Psoas muscle (tissue), 8 donors: Measurements from ENCODE around the gene AFAP1. TPM values are rescaled to one million over a fixed set of nuclear protein-coding genes. Genes with fewer than 3 reads are reported as not detected.

Experiments
- ATAC-seq, 4 donors: fragments of 200-7000 bp; cut with Tn5 transposase; one replicate each; pipeline ENCODE4 v1.9.1; 2020; ENCODE audit warnings: moderate library complexity in 3 of 4, mild to moderate bottlenecking in 2 of 4
- DNase-seq, 2 donors: peaks; one replicate each; pipeline ENCODE4 v3.0.0-alpha.2; 2020
- H3K27ac ChIP-seq: fragments of 200-600 bp; one replicate; pipeline ENCODE4 v1.8.0; 2022
- H3K27me3 ChIP-seq, 3 donors: fragments of 200-600 bp in 1 of 3; one replicate each; pipeline versions ENCODE4 v1.6.1 to v1.8.0; 2013 to 2022; ENCODE audit warnings: low read length in 2 of 3, mild to moderate bottlenecking in 2 of 3, moderate library complexity in 1 of 3; ENCODE audit not compliant: insufficient read depth in 3 of 3
- H3K36me3 ChIP-seq, 2 donors: fragments of 200-600 bp in 1 of 2; one replicate each; pipeline versions ENCODE4 v1.6.1 to v1.8.0; 2013 to 2022; ENCODE audit warnings: low read depth in 1 of 2, mild to moderate bottlenecking in 1 of 2, moderate library complexity in 1 of 2; ENCODE audit not compliant: insufficient read depth in 1 of 2
- H3K4me1 ChIP-seq: fragments of 200-600 bp; one replicate; pipeline ENCODE4 v1.8.0; 2022
- H3K4me3 ChIP-seq: fragments of 200-600 bp; one replicate; pipeline ENCODE4 v1.8.0; 2022; ENCODE audit warnings: mild to moderate bottlenecking
- H3K9me3 ChIP-seq: fragments of 200-600 bp; one replicate; pipeline ENCODE4 v1.8.0; 2022
- CTCF ChIP-seq: fragments of 200-600 bp; IDR thresholded peaks from one replicate; pipeline ENCODE4 v1.8.0; 2022; ENCODE audit warnings: antibody characterized with exemption
- WGBS, 3 donors: extraction: QIAGEN DNeasy Blood & Tissue Kit; methylation state at CpG; one replicate each; pipeline versions ENCODE4 v1.1.6 to v1.1.7; 2013; 5-methylcytosine and 5-hydroxymethylcytosine counted together
- intact Hi-C, 2 donors: fragments of 100-400 bp; cut with DNase I; formaldehyde crosslinking; loops; one replicate each; pipeline versions ENCODE4 v1.11.0 to v1.14.2; 2022
- polyA plus RNA-seq, 3 donors: library from polyadenylated mRNA; stranded (reverse); fragments of 200-250 nt; gene quantifications; one replicate each; pipeline ENCODE4 v1.2.3, GENCODE V29; 2013
- total RNA-seq, 4 donors: library from RNA; stranded (reverse); fragmentation: NEBNext Ultra II Directional in 2 of 4; extraction: Animal tissue kit (Norgen Biotek cat#: 25700) in 2 of 4; gene quantifications; one replicate each; pipeline versions ENCODE4 v1.2.1 to v1.2.4, GENCODE V29; 2021 to 2023
- donor health status: healthy with polysubstance abuse.
- donor health status: DM: no; HTN: no; CAD: no; lungs with moderate emphysema.
- donor health status: Bipolar disorder and iron deficiency.
- donor health status: healthy.
- donor health status: DM: yes; HTN: yes; CAD: no.
- donor health status: DM: no; HTN: no; CAD: no.
- donor health status: DM: no; HTN: no; CAD: no.
- donor health status: DM: yes; HTN: yes; CAD: no.

Gene AFAP1
- total and polyA plus RNA-seq, 7 donors = 1.3 to 11.4 (median 2.6) TPM

- intact Hi-C loops = no loop called here
- DNase-seq (no peak), ATAC-seq (no peak)
- WGBS, 3 donors = 76 to 89% (median 80%) methylated on average over 16 of the region's 16 CpGs
- no peak overlapping the region for H3K27ac ChIP-seq
- no peaks in the 10 kb centered on the region for H3K4me1 ChIP-seq
- no peaks in the 10 kb centered on the region for H3K36me3 ChIP-seq
- no peak overlapping the region for H3K4me3 ChIP-seq
- no peaks in the 10 kb centered on the region for H3K27me3 ChIP-seq
- H3K9me3 ChIP-seq = no peaks in the 10 kb centered on the region
- no peak for TF ChIP-seq CTCF
Observed at GRCh38 chr4:7885216-7886006, 54.2 kb downstream of the AFAP1 start.

GRCh38 chr4:7880683-7881082 lies 59.0 kb downstream of the AFAP1 start:
- no peak for DNase-seq

GRCh38 chr4:7879127-7879526 lies 60.5 kb downstream of the AFAP1 start:
- no peak for TF ChIP-seq CTCF
- Histone ChIP-seq H3K27me3 (peaks cover 0 to 2% (median 0%) of the 10 kb centered on the region in 3 donors), H3K27ac (no peak overlapping the region), H3K9me3 (no peaks in the 10 kb centered on the region), H3K4me1 (no peaks in the 10 kb centered on the region), H3K4me3 (no peak overlapping the region), H3K36me3 (no peaks in the 10 kb centered on the region)
- ATAC-seq = no peak
- DNase-seq = no peak
- 79 to 84% (median 82%) methylated on average over 6 of the region's 6 CpGs for WGBS, 3 donors
- intact Hi-C loops = loop anchor here in 1 of 2 donors (5.0 kb wide), 1 partner anchor 58 kb away; the partner anchor contains the start of gene AFAP1

More at GRCh38 chr4:7880683-7881082, 59.0 kb downstream of the AFAP1 start:
- Histone ChIP-seq H3K4me3 (no peak overlapping the region), H3K4me1 (no peaks in the 10 kb centered on the region), H3K27ac (no peak overlapping the region), H3K9me3 (no peaks in the 10 kb centered on the region), H3K36me3 (no peaks in the 10 kb centered on the region), H3K27me3 (no peaks in the 10 kb centered on the region)
- no peak for ATAC-seq
- TF ChIP-seq CTCF = no peak
- intact Hi-C loops = no loop called here
- WGBS, 3 donors = 83 to 86% (median 85%) methylated on average over 7 of the region's 7 CpGs

GRCh38 chr4:7878323-7878722 lies 61.3 kb downstream of the AFAP1 start:
- Histone ChIP-seq H3K36me3 (no peaks in the 10 kb centered on the region), H3K4me3 (no peak overlapping the region), H3K9me3 (no peaks in the 10 kb centered on the region), H3K27ac (no peak overlapping the region), H3K4me1 (no peaks in the 10 kb centered on the region), H3K27me3 (peaks cover 0 to 2% (median 0%) of the 10 kb centered on the region in 3 donors)
- no peak for TF ChIP-seq CTCF
- DNase-seq (no peak), ATAC-seq (no peak)
- intact Hi-C loops = loop anchor here in 1 of 2 donors (5.0 kb wide), 1 partner anchor 59 kb away; the partner anchor contains the start of gene AFAP1
- 45 to 72% (median 58%) methylated on average over 6 of the region's 6 CpGs for WGBS, 3 donors
